SKM-1 (cell line): ENCODE data around the gene RAPH1.
"Not testable (repeated sequence)": the region's sequence is repeated elsewhere in the genome, so short reads cannot be mapped to it uniquely, and the experiment has no call there.

Source experiments
- DNase-seq: peaks from one replicate; lab custom pipeline; 2025; ENCODE audit not compliant: unreplicated experiment; lab: John Stamatoyannopoulos, UW

Gene RAPH1

DNA sequence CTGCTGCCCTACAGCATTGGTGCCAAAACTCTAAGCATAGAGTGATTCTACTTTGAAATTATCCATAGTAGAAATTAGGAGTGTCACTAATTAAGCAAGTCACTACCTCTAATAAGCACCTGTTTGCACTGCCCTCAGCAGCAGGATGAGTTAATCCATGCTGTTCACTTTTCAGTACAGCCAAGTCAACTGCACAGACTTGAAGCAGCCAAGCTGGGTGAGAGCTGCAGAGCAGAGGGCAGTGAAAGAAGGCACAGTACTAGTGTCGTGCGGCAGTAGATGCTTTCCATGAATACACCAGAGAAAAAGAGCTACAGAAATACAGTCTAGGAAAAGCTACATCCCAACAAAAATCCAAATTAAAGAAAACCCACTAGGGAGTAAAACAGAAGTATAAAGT is 98.6 kb downstream of the RAPH1 start:
- DNase-seq: no peak

DNA sequence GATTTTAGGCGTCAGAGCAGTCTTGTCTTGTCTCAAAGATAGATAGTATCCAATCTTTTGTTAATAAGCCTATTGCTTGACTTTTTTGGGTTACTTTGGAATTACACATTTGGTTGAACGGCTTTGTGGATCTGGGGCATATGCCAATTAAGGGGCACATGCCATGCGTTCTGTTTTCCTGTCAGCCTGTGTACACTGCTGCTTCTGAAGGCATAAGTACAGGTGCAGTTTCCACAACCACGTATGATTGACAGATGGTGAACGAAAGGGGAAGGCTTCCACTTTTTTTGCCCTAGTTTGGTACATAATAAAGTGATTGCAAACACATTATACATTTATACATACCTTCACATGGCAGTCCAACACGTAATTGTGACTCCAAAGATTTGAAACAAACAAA is 102.3 kb downstream of the RAPH1 start:
- DNase-seq: no peak

GRCh38 chr2:203431391-203432185 is 103.5 kb downstream of the RAPH1 start:
- no peak for DNase-seq

- DNase-seq: not testable (repeated sequence)
Measured at GRCh38 chr2:203429643-203430042, 105.5 kb downstream of the RAPH1 start.

GRCh38 chr2:203427061-203427460 is 108.0 kb downstream of the RAPH1 start:
- DNase-seq: no peak

DNA sequence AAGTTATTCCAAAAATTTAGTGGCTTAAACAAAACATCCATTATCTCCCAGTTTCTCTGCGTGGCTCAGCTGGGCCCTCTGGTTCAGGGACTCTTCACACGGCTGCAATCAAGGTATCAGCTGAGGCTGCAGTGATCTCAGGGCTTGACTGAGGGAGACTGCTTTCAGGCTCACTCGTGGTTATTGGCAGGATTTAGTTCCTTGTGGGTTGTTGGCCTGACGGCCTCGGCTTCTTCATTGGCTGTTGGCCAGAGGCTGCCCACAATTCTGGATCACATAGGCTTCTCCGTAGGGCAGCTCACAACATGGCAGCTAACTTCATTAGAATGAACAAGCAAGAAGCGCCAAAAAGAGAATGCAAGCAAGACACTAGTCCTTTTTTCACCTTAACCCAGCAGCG is 116.8 kb downstream of the RAPH1 start:
- no peak for DNase-seq

GRCh38 chr2:203413796-203414195 is 121.3 kb downstream of the RAPH1 start:
- no peak for DNase-seq

DNA sequence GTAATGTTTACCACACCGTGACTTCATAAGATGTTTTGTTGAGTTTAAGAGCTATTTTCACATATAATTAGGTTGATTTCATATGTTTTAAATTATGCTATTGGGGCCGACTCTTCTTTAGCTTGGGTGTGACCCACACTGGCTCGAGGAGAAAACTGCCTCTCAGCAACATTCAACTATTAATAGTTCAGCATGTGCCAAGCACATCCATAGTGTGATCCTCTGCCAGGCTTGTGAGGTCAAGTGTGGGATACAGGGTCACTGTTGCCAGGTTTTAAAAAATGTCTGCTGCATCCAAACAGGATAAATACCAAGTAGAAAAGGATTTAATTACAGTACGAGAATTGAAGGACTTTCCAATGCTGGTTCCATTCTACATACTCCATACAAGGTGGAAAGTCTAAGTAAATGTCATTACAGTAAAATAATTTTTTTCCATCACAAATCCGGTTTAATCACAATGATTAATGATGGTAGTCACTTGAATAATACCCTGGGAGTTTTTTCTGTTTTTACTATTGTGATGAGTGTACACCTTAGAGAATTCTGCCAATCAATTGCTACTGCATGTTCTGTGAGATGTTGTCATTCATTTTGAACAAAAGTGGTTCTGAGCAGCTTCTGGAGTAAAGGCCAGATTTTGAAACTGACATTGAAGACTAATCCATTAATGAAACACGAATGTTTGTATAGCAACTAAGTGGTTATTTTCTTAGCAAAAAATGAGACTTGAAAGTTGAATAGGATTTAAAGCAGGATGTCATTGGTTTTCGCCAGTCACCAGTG is 122.4 kb downstream of the RAPH1 start:
- DNase-seq: no peak

DNA sequence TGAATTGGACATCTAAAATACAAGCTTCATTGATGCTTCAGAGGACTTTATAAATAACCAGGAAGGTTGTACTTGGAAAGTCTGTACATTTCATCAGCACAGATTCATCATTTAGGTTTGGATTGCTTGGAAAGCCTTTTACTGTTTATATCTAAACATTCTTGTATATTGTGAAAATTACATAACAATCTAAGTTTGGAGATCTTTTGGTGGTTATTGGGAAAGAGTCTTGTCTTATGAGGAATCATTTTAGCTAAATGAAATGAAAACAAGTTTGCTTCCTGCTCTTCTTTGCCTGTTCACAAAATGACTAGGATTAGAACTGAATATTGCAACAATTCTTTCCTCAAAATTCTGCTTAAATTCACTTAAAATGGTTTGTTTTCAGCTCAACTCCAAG is 127.6 kb downstream of the RAPH1 start:
- no peak for DNase-seq

DNA sequence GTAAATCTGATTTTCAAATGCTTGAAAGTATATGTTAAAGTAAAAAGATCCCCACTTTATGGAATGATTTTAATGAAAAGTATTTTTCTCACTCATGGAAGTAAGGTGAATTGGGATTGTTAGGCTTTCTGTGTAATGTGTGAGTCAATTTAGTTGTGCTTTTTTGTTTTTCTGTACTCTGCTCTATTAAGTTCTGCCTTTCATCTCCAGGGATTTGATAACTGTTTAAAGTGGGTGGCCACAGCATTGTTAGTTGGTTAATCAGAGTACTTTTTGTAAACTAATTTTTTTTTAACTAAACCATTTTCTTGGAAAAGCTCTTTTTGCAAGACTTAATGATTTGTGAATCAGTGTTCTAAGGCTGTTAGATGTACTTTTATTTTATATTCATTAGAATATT is 130.1 kb downstream of the RAPH1 start:
- DNase-seq: no peak

DNA sequence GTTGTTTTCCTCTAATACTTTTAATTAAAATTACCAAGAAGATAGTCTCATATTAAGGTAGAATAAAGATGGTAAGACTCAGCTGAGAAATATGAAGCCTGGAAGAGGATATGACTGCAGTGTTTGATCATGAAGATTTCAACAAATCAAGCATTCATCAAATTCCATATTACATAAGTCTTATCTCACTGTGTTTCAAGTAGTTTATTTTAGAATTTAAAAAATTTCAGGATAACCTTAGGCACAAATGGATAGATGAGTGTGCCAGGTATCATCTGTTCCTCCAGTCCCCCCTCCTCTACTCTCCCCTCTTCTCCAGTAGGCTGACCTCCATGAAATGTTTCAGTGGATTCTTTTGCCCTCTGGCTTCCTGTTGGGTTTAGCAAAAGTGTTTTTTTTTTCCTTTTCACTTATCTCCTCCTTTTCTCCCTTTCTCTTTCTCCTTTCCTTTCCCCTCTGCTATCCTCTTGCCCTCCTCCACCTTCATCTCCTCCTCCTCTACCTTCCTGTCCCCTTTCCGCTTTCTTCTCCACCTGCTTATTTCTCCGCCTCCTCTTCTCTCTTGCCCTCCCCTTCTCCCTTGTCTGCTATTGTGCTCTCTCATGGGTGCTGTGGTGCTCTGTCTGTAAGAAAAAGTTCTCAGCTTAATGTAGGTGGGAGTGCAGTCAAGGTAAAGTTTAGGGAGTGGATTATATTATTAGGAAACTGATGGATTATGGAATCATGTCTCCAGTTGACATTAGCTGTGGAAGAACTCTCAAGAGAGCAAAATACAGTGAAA is 134.1 kb downstream of the RAPH1 start:
- no peak for DNase-seq

GRCh38 chr2:203399031-203399430 is 136.1 kb downstream of the RAPH1 start:
- no peak for DNase-seq

GRCh38 chr2:203396667-203397066 is 138.4 kb downstream of the RAPH1 start:
- DNase-seq: no peak

DNA sequence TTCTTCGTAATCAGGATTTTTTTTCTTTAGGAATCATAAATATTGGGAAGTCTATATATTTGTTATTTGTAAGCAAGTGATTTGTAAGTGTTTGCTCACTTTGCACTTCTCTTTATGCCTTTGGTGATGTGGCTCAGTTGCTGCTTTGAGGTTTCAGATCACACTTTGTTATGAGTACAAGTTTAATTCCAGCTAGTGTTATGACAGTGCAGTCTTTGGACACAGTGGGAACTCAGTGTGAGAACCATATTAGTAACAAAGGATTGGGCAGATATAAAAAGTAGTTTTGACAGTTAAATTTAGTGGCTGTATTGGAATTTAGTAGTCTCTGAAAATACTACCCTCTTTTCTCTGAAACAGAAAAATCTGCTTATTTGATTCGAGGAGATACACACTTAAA is 139.2 kb downstream of the RAPH1 start:
- DNase-seq: no peak

DNA sequence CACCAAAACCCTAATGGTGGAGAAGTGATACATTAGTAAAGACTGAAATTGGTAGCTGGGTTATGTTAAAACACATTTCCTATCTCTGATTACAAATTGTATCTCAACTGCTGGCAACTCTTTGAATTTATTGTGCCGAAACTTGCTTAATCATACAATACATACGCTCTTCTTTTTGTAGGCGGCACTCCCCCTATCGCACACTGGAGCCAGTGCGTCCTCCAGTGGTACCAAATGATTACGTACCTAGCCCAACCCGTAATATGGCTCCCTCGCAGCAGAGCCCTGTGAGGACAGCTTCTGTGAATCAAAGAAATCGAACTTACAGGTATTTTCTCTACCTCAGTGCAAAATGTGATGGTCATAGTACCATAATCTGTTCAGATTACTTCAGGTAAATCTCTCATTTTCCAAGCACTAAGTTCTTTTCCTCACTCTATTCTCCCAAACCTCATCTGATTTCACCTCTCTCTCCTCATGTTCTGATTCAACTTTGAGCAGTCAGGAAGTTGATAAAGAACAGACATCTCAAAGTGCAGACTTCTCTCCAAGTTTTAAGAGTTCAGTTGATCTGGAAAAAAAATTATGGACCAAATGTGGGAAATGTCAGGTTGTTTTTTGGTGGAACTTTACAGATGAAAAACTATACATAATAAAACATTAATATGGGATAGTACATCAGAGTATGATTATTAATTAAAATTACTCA is 140.4 kb downstream of the RAPH1 start:
- DNase-seq: no peak

- DNase-seq: not testable (repeated sequence)
Measured at GRCh38 chr2:203388153-203388552, 146.9 kb downstream of the RAPH1 start.

- no peak for DNase-seq
Measured at GRCh38 chr2:203383038-203383437, 152.1 kb downstream of the RAPH1 start.

DNA sequence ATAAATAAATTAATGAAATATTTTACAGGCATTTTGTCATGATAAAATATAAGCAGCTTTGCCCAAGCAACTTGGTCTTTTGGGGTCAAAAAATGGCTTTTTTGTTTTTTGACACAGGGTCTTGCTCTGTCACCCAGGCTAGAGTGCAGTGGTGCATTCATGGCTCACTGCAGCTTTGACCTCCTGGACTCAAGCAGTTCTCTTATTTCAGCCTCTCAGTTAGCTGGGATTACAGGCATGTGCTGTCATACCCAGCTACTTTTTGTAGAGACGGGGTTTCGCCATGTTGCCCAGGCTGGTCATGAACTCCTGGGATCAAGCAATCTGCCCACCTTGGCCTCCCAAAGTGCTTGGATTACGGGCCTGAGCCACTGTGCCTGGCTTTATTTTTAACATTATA is 155.9 kb downstream of the RAPH1 start:
- no peak for DNase-seq

GRCh38 chr2:203376173-203376572 is 158.9 kb downstream of the RAPH1 start:
- DNase-seq: no peak

- DNase-seq: not testable (repeated sequence)
Measured at GRCh38 chr2:203372706-203373105, 162.4 kb downstream of the RAPH1 start.
